GM21515 (cell line): Measurements from ENCODE around the gene PTPN6.

ENCODE experiments used
- ATAC-seq: cut with Tn5 transposase; IDR thresholded peaks from one replicate; pipeline ENCODE4 v1.9.1; 2021; ENCODE audit not compliant: unreplicated experiment

PTPN6 gene

DNA sequence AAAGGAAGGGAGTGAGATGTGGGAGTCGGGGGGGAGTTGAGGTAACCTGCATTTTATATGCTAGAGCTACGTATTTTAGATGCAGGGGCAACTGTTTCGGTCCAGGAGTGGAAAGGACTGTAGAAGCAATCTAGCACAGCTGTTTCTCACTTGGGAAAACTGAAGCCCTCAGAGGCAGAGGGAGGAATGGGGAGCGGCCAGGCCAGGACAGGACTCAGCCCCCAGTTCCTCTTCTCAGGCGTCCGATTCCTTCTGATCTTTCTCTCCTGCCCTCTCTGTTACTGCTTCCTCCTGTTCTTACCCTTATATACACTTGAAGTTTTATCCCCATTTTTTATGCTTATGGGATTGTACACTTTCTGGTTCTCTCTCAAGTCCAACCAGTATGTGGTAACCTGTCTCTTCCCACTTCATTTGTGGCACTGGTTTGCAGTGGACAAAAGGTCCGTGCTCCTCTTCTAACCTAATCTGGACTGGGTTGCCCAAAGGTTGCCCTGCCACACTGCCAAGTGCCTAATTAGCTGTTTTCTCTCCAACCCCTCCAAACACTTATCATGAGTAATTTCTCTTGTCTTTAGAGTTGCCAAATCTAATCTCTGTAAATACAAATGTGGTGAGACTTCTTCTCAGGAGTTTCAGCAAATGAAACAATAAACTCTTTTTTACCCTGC is 50.9 kb downstream of the PTPN6 start:
- ATAC-seq, result no peak

DNA sequence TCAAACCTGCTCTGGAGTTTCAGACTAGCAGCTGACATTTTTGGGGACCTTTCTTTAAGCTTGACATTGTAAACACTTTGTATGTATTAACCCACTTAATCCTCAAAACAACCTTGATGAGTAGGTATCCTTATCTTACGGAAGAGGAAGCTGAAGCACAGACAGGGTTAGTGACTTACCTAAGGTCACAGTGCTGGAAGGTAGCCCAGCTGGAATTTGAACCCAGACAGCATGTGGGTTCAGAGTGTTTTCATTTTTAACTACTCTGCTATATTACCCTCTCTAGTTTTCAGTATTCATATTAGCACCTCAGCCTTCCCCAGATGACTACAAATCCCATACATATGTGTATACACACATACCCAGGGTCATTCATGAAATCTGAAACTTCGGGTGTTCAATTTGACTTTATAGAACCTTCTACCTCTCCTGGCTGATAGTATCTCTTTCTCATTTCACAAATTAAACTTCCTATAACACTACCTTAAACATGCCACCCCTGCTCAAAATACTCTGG is 53.2 kb downstream of the PTPN6 start:
- no peak for ATAC-seq

DNA sequence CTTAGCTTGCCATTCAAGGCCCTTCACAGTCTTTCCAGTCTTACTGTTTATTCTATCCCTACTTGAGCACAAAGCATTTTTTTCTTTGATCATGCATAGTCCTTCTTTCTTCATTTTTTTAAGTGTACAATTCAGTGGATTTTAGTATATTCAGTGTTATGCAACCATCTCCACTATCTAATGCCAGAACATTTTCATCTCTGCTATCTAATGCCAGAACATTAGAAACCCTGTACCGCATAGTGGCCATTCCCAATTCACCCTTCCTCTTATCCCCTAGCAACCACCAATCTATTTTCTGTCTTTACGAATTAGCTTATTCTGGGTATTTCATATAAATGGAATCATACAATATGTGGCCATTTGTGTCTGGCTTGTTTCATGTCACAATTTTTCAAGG is 53.7 kb downstream of the PTPN6 start:
- ATAC-seq, result no peak

DNA sequence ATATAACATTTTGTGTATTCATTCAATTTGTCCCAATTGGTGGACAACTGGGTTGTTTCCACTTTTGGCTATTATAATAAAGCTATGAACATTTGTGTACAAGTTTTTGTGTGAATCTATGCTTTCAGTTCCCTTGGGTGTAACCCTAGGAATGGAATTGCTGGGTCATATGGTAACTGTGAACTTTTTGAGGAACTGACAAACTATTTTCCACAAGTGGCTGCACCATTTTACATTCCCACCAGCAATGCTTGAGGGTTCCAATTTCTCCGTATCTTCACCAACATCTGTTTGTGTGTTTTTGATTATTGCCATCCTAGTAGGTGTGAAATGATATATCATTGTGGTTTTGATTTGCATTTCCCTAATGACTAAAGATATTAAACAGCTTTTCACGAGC is 54.2 kb downstream of the PTPN6 start:
- ATAC-seq, result no peak

DNA sequence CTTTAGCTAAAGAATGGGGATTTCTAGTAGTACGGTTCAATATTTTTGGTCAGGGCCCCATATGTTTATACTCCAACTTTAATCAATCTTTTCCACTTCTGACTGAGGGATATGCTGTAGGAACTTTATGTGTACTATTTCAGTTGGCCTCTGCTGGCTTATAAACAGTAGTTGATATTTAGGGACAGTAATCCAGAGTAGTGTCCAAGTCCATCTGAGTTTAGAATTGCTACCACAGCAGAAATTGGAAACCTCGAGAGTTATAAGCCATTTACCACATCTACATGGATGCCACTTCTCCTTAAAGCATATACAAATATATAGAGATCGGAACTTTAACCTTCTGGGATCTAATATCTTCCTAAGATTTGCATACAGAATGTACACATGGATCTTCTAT is 55.5 kb downstream of the PTPN6 start:
- ATAC-seq, result no peak

DNA sequence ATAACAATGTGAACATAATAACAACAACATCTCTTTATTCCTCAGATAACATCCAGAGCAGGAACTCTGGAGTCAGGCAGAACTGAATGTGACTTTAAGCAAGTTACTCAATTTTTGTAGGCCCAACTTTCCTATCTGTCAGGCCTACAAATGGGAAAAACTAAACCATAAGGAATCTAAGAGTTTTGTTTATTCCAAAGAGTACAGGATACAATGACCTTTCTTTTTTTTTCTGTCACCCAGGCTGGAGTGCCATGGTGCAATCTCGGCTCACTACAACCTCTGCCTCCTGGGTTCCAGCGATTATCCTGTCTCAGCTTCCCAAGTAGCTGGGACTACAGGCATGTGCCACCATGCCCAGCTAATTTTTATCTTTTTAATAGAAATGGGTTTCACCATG is 57.7 kb downstream of the PTPN6 start:
- ATAC-seq, result no peak

DNA sequence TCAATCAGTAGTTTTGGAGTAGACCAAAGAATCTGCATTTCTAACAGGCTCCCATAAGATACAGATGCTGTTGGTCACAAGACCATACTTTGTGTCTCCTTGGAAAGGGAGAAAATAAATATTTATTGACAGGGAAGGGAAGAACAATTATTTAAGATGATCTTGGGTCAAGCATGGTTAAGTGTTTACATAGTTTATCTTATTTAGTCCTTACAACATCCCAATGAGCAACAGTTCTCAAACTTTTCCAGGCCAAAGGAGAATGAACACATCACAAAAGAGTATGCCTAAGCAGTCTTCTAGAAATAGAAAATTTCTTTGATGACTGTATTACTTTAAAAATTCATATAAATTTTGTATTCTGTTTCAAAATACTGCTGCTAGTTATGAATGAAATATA is 58.4 kb downstream of the PTPN6 start:
- ATAC-seq, result no peak
